DMS114 treated with DMSO at 0.1 percent for 48 hours (cell line): ENCODE data around the gene ABCA10.

Experiments
- DNase-seq: peaks from one replicate; lab custom pipeline; 2025; ENCODE audit not compliant: unreplicated experiment; lab: John Stamatoyannopoulos, UW

ABCA10 gene

DNA sequence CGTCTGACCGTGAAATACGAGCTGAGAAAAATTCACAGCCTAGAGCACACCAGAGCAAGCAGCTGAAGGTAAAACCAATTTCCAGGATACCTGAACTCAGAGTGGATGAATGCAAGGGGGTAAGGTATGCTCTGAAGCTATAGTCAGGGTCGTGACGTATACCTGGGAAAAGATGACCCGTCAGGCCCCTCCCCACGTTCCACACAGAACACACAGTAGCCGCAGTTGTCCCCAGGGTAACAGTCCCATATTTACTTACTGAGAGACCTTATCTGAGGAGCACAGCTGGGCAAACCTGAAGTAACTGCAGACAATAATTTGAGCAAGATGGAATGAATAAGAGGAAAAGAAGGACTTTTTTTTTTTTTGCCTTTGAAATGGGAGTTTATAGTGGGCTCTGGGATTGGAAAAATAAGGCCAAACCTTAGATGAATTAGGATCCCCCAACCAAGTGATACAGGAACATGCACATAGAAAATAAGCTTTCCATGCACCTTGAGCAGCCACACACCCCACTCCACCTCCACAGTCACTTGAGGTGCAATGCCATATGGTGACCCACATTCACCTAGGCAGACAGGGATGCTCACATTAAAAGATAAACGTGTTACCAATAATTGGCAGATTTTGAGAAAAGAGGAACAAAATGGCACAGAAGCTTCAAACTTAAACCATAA, 124.9 kb downstream of the ABCA10 start:
- no peak for DNase-seq

DNA sequence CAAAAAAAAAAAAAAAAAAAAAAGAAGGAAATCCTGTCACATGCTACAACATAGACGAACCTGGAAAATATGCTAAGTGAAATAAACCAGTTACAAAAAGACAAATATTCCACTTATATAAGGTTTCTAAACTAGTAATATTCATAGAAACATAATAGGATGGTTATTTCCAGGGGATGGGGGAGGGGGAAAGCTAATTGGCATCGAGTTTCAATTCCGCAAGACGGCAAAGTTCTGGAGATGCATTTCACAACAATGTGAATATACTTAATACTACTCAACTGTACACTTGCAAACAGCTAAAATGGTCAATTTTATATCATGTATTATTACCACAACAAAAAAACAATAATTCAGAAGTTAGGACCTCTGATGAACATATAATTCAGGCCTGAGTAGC, 130.0 kb downstream of the ABCA10 start:
- DNase-seq, result no peak
